ENCODE results near the gene LRMDA.

DNA sequence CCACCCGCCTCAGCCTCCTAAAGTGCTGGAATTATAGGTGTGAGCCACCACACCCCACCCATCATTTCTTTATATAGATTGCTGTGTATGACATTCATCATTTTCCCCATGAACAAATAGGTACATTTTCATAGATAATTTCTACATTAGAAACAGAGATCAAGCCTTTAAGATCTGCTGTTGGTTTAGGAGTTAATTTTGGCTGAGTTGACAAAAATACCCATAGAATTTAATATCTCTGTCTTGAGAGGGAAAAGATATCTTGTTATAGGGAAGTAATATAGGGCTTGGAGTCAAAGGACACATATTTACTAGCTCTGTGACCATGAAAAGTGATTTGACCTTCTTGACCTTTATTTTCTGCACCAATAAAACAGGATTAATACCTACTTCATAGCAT lies 51.8 kb downstream of the LRMDA start:
- TF ChIP-seq, protein P1, sequence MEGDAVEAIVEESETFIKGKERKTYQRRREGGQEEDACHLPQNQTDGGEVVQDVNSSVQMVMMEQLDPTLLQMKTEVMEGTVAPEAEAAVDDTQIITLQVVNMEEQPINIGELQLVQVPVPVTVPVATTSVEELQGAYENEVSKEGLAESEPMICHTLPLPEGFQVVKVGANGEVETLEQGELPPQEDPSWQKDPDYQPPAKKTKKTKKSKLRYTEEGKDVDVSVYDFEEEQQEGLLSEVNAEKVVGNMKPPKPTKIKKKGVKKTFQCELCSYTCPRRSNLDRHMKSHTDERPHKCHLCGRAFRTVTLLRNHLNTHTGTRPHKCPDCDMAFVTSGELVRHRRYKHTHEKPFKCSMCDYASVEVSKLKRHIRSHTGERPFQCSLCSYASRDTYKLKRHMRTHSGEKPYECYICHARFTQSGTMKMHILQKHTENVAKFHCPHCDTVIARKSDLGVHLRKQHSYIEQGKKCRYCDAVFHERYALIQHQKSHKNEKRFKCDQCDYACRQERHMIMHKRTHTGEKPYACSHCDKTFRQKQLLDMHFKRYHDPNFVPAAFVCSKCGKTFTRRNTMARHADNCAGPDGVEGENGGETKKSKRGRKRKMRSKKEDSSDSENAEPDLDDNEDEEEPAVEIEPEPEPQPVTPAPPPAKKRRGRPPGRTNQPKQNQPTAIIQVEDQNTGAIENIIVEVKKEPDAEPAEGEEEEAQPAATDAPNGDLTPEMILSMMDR (IDR thresholded peaks at IDR 0.05): no peak
- no peak for TF ChIP-seq POLR2A (IDR thresholded peaks at IDR 0.05)
